ENCODE data around the gene EIF2S2. TPM values are rescaled to one million over a fixed set of nuclear protein-coding genes. Genes with fewer than 3 reads are reported as not detected.

Gene EIF2S2
- polyA plus RNA-seq, 2 of the 4 experiments (the other 2 are of a cell fraction): 149 to 227 TPM

DNA sequence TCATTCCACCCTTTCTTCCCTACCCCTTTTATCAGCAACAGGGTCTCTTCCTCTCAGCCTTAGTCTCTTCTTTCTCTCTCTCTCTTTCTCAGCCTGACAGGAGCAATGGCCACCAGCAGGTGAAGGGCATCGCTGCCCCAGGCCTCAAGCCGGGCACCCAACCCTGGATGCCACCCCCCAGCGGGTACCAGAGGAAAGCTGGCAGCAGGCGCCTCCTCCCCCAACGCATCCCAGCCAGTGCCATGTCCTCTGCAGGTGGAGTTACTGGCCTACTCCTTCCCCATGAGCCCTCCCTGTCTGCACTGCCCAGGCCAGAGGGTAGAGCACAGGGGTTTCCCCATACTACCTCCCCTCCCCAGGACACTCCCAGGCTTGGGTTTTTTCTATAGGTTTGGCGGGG, 32.2 kb downstream of the EIF2S2 start:
- DNase-seq (ENCODE audit: low read depth in 1 of 2, low spot score in 1 of 2) (no peak), FAIRE-seq (no peak), ATAC-seq (no peak)
- no peak overlapping the region for H3K27ac ChIP-seq
- WGBS (ENCODE audit: missing lambda C conversion rate): 96% methylated on average over 6 of the region's 6 CpGs
- H3K4me1 ChIP-seq: no peaks in the 10 kb centered on the region
- no peaks in the 10 kb centered on the region for H3K9me3 ChIP-seq
- H3K4me3 ChIP-seq: no peak overlapping the region
- no peak overlapping the region for H3K4me2 ChIP-seq
- TF ChIP-seq JUN (IDR thresholded peaks at IDR 0.05) (no peak), TFCP2L1 (CRISPR knock-in tag; IDR thresholded peaks at IDR 0.05) (no peak), MAFK (IDR thresholded peaks at IDR 0.05; ENCODE audit: partially characterized antibody) (no peak)
- TF ChIP-seq, protein P1, sequence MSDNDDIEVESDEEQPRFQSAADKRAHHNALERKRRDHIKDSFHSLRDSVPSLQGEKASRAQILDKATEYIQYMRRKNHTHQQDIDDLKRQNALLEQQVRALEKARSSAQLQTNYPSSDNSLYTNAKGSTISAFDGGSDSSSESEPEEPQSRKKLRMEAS (IDR thresholded peaks at IDR 0.05): no peak
- TF ChIP-seq, protein P2, sequence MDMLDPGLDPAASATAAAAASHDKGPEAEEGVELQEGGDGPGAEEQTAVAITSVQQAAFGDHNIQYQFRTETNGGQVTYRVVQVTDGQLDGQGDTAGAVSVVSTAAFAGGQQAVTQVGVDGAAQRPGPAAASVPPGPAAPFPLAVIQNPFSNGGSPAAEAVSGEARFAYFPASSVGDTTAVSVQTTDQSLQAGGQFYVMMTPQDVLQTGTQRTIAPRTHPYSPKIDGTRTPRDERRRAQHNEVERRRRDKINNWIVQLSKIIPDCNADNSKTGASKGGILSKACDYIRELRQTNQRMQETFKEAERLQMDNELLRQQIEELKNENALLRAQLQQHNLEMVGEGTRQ (IDR thresholded peaks at IDR 0.05): no peak
- POLR2A ChIA-PET: no interaction called here
- CTCF ChIA-PET: interaction anchor here (1.1 to 3.6 kb wide), 4 partner anchors 11 to 217 kb away, joined by 3 to 26 read pairs (median 8); partner anchors contain the start of gene EIF2S2

DNA sequence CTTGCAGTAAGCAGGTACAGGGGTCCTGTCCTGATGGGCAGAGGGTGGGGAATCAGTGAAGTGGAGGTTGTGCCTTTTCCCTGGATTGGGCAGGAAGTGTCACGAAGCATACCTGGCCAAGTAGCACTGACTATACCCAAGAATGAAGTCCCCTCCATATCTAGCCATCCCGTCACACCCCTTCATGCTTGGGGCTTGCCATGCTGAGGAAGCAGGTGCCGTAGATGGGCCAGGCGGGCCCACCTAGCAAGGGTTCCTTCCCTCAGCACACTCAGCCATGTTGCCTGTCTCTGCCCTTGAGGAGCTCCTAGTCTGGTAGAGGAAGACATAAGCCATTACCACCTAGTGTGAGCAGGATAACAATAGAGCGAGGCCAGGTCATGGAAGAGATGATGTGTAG, 33.5 kb downstream of the EIF2S2 start:
- Histone ChIP-seq H3K4me1 (no peaks in the 10 kb centered on the region), H3K27ac (no peak overlapping the region), H3K9me3 (no peaks in the 10 kb centered on the region), H3K4me2 (no peak overlapping the region), H3K4me3 (no peak overlapping the region)
- 91% methylated on average over 4 of the region's 5 CpGs for WGBS (ENCODE audit: missing lambda C conversion rate)
- ChIA-PET POLR2A (no interaction called here), CTCF (interaction anchor here (1.3 to 3.6 kb wide), 3 partner anchors 10 to 215 kb away, joined by 4 to 26 read pairs (median 7); no protein-coding TSS in a partner anchor)
- FAIRE-seq (no peak), ATAC-seq (no peak), DNase-seq (ENCODE audit: low read depth in 1 of 2, low spot score in 1 of 2) (no peak)
- TF ChIP-seq NFE2L2 (conservative IDR thresholded peaks at IDR 0.05; ENCODE audit: low read length) (no peak), ESRRA (IDR thresholded peaks at IDR 0.05; ENCODE audit: borderline replicate concordance, low read length) (no peak), CEBPB (IDR thresholded peaks at IDR 0.05) (no peak), ZFP36 (IDR thresholded peaks at IDR 0.05; ENCODE audit: borderline replicate concordance, partially characterized antibody) (no peak), CHD2 (IDR thresholded peaks at IDR 0.05; ENCODE audit: low read length, partially characterized antibody) (no peak), RCOR1 (IDR thresholded peaks at IDR 0.05; ENCODE audit: low read depth, low read length) (no peak), RAD21 (conservative IDR thresholded peaks at IDR 0.05 in 1 of 2, IDR thresholded peaks at IDR 0.05 in 1 of 2) (no peak), CBX2 (IDR thresholded peaks at IDR 0.05; ENCODE audit: borderline replicate concordance, low read depth) (no peak), JUN (IDR thresholded peaks at IDR 0.05) (no peak), ZSCAN20 (CRISPR knock-in tag; IDR thresholded peaks at IDR 0.05) (no peak)
- TF ChIP-seq, protein P3, sequence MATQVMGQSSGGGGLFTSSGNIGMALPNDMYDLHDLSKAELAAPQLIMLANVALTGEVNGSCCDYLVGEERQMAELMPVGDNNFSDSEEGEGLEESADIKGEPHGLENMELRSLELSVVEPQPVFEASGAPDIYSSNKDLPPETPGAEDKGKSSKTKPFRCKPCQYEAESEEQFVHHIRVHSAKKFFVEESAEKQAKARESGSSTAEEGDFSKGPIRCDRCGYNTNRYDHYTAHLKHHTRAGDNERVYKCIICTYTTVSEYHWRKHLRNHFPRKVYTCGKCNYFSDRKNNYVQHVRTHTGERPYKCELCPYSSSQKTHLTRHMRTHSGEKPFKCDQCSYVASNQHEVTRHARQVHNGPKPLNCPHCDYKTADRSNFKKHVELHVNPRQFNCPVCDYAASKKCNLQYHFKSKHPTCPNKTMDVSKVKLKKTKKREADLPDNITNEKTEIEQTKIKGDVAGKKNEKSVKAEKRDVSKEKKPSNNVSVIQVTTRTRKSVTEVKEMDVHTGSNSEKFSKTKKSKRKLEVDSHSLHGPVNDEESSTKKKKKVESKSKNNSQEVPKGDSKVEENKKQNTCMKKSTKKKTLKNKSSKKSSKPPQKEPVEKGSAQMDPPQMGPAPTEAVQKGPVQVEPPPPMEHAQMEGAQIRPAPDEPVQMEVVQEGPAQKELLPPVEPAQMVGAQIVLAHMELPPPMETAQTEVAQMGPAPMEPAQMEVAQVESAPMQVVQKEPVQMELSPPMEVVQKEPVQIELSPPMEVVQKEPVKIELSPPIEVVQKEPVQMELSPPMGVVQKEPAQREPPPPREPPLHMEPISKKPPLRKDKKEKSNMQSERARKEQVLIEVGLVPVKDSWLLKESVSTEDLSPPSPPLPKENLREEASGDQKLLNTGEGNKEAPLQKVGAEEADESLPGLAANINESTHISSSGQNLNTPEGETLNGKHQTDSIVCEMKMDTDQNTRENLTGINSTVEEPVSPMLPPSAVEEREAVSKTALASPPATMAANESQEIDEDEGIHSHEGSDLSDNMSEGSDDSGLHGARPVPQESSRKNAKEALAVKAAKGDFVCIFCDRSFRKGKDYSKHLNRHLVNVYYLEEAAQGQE (IDR thresholded peaks at IDR 0.05): no peak
- TF ChIP-seq, protein P4, sequence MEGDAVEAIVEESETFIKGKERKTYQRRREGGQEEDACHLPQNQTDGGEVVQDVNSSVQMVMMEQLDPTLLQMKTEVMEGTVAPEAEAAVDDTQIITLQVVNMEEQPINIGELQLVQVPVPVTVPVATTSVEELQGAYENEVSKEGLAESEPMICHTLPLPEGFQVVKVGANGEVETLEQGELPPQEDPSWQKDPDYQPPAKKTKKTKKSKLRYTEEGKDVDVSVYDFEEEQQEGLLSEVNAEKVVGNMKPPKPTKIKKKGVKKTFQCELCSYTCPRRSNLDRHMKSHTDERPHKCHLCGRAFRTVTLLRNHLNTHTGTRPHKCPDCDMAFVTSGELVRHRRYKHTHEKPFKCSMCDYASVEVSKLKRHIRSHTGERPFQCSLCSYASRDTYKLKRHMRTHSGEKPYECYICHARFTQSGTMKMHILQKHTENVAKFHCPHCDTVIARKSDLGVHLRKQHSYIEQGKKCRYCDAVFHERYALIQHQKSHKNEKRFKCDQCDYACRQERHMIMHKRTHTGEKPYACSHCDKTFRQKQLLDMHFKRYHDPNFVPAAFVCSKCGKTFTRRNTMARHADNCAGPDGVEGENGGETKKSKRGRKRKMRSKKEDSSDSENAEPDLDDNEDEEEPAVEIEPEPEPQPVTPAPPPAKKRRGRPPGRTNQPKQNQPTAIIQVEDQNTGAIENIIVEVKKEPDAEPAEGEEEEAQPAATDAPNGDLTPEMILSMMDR (IDR thresholded peaks at IDR 0.05): no peak

DNA sequence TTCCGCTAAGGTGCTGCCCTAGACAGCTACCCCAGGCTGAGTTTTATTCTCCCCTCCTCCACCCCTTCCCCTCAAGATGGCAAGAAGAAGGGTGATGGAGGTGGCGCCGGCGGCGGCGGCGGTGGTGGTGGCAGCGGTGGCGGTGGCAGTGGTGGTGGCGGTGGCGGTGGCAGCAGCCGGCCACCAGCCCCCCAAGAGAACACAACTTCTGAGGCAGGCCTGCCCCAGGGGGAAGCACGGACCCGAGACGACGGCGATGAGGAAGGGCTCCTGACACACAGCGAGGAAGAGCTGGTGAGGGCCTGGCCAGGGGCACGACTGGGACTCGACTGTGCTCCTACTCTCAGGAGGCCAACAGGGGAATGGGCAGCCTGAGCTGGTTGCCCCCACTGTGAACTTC, 35.1 kb downstream of the EIF2S2 start:
- 84% methylated on average over 20 of the region's 20 CpGs for WGBS (ENCODE audit: missing lambda C conversion rate)
- FAIRE-seq (no peak), DNase-seq (ENCODE audit: low read depth in 1 of 2, low spot score in 1 of 2) (no peak), ATAC-seq (no peak)
- H3K4me2 ChIP-seq: no peak overlapping the region
- H3K9me3 ChIP-seq: no peaks in the 10 kb centered on the region
- no peak overlapping the region for H3K27ac ChIP-seq
- CTCF ChIA-PET: interaction anchor here (0.6 to 3.6 kb wide), 8 partner anchors 8 to 424 kb away, joined by 3 to 26 read pairs (median 3); no protein-coding TSS in a partner anchor
- POLR2A ChIA-PET: no interaction called here
- no peaks in the 10 kb centered on the region for H3K4me1 ChIP-seq
- H3K4me3 ChIP-seq: no peak overlapping the region
- TF ChIP-seq, protein P3 (IDR thresholded peaks at IDR 0.05): no peak
- TF ChIP-seq, protein P5, sequence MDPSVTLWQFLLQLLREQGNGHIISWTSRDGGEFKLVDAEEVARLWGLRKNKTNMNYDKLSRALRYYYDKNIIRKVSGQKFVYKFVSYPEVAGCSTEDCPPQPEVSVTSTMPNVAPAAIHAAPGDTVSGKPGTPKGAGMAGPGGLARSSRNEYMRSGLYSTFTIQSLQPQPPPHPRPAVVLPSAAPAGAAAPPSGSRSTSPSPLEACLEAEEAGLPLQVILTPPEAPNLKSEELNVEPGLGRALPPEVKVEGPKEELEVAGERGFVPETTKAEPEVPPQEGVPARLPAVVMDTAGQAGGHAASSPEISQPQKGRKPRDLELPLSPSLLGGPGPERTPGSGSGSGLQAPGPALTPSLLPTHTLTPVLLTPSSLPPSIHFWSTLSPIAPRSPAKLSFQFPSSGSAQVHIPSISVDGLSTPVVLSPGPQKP (IDR thresholded peaks at IDR 0.05; ENCODE audit: low read depth, low read length): no peak
- TF ChIP-seq NR3C1 (IDR thresholded peaks at IDR 0.05) (no peak), JUN (IDR thresholded peaks at IDR 0.05) (no peak), MAZ (IDR thresholded peaks at IDR 0.05; ENCODE audit: borderline replicate concordance, low read depth, low read length) (no peak), FOXS1 (CRISPR knock-in tag; IDR thresholded peaks at IDR 0.05) (no peak), ZSCAN20 (CRISPR knock-in tag; IDR thresholded peaks at IDR 0.05) (no peak)

Data from A549 (cell line).